Lower lobe of right lung (tissue), 2 donors: Measurements from ENCODE around the gene DLGAP1. TPM values are rescaled to one million over a fixed set of nuclear protein-coding genes. Genes with fewer than 3 reads are reported as not detected.

ENCODE experiments used
- ATAC-seq, 2 donors: fragments of 200-7000 bp; cut with Tn5 transposase; one replicate each; pipeline ENCODE4 v1.9.1; 2020 to 2022; ENCODE audit warnings: mild to moderate bottlenecking in 2 of 2, moderate library complexity in 2 of 2
- DNase-seq: peaks from one replicate; pipeline ENCODE4 v3.0.0-alpha.2; 2020
- H3K27ac ChIP-seq: fragments of 200-600 bp; one replicate; pipeline ENCODE4 v1.8.0; 2022
- H3K27me3 ChIP-seq: fragments of 200-600 bp; one replicate; pipeline ENCODE4 v1.8.0; 2022; ENCODE audit warnings: low read depth
- H3K36me3 ChIP-seq: fragments of 200-600 bp; one replicate; pipeline ENCODE4 v1.8.0; 2022; ENCODE audit warnings: mild to moderate bottlenecking
- H3K4me1 ChIP-seq: fragments of 200-600 bp; one replicate; pipeline ENCODE4 v1.8.0; 2022
- H3K4me3 ChIP-seq: fragments of 200-600 bp; one replicate; pipeline ENCODE4 v1.8.0; 2022; ENCODE audit warnings: mild to moderate bottlenecking
- H3K9me3 ChIP-seq: fragments of 200-600 bp; one replicate; pipeline ENCODE4 v1.8.0; 2022
- intact Hi-C: fragments of 100-400 bp; cut with DNase I; formaldehyde crosslinking; loops from one replicate; pipeline ENCODE4 v1.11.0; 2022
- total RNA-seq: library from RNA; stranded (reverse); fragmentation: NEBNext Ultra II Directional; extraction: Animal tissue kit (Norgen Biotek cat#: 25700); gene quantifications from one replicate; pipeline ENCODE4 v1.2.1, GENCODE V29; 2021
- TF ChIP-seq, protein P1 (sequence below): fragments of 200-600 bp; IDR thresholded peaks from one replicate; pipeline ENCODE4 v1.8.0; 2022; ENCODE audit warnings: antibody characterized with exemption, mild to moderate bottlenecking
- donor health status: DM: no; HTN: yes; CAD: no; lungs with severe emphysema.

The DLGAP1 gene
- total RNA-seq, 1 donor from 2014 or later, result 3.8 TPM

DNA sequence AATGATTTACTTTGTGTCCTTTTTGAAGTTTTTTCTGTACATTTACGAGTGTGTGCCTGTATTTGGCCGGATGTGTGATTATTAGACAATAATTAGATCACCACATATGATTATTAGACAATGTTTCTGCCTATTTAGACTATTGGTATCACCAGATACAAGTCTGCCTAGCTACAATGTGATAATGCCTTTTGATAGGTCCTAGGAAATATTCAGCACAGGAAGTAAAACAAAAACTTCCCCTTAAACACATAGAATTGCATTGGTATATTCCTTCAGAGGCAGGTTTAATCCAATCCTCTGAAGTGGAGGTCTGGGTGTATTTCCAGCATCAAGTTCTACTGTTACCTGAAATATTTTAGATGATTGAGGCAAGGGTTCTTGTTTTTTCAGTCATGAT is 730.0 kb downstream of the DLGAP1 start:
- ATAC-seq (peak; percentile 61 to 64), DNase-seq (no peak)
- H3K9me3 ChIP-seq, result no peaks in the 10 kb centered on the region
- no peaks in the 10 kb centered on the region for H3K36me3 ChIP-seq
- intact Hi-C loops, result no loop called here
- H3K4me3 ChIP-seq, result no peak overlapping the region
- no peak overlapping the region for H3K27ac ChIP-seq
- TF ChIP-seq, protein P1, sequence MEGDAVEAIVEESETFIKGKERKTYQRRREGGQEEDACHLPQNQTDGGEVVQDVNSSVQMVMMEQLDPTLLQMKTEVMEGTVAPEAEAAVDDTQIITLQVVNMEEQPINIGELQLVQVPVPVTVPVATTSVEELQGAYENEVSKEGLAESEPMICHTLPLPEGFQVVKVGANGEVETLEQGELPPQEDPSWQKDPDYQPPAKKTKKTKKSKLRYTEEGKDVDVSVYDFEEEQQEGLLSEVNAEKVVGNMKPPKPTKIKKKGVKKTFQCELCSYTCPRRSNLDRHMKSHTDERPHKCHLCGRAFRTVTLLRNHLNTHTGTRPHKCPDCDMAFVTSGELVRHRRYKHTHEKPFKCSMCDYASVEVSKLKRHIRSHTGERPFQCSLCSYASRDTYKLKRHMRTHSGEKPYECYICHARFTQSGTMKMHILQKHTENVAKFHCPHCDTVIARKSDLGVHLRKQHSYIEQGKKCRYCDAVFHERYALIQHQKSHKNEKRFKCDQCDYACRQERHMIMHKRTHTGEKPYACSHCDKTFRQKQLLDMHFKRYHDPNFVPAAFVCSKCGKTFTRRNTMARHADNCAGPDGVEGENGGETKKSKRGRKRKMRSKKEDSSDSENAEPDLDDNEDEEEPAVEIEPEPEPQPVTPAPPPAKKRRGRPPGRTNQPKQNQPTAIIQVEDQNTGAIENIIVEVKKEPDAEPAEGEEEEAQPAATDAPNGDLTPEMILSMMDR, result no peak
- no peaks in the 10 kb centered on the region for H3K27me3 ChIP-seq
- peaks cover 25% of the 10 kb centered on the region for H3K4me1 ChIP-seq

DNA sequence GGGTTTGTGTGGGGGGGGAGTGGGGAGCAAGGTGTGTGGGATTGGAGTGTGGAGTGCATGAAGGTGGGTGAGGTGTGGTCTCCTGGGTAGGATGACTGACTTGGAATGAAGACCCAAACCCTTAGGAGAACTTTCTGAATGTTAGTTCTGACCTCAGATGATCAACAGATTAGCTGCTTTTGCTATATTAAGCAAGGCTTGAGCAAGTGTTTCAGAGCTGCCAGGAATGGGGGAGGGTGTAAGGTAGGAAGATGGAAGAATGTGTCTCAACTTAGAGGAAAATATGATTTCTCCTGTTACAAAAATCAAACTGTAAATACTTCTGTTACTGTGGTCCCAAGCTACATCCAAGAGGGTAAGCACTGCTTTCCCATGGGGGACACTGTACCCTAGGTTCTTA is 731.6 kb downstream of the DLGAP1 start:
- Histone ChIP-seq H3K4me3 (no peak overlapping the region), H3K36me3 (no peaks in the 10 kb centered on the region), H3K27me3 (no peaks in the 10 kb centered on the region), H3K9me3 (no peaks in the 10 kb centered on the region), H3K27ac (no peak overlapping the region), H3K4me1 (peaks cover 25% of the 10 kb centered on the region)
- DNase-seq (no peak), ATAC-seq (no peak)
- TF ChIP-seq, protein P1, result no peak
- intact Hi-C loops, result no loop called here

DNA sequence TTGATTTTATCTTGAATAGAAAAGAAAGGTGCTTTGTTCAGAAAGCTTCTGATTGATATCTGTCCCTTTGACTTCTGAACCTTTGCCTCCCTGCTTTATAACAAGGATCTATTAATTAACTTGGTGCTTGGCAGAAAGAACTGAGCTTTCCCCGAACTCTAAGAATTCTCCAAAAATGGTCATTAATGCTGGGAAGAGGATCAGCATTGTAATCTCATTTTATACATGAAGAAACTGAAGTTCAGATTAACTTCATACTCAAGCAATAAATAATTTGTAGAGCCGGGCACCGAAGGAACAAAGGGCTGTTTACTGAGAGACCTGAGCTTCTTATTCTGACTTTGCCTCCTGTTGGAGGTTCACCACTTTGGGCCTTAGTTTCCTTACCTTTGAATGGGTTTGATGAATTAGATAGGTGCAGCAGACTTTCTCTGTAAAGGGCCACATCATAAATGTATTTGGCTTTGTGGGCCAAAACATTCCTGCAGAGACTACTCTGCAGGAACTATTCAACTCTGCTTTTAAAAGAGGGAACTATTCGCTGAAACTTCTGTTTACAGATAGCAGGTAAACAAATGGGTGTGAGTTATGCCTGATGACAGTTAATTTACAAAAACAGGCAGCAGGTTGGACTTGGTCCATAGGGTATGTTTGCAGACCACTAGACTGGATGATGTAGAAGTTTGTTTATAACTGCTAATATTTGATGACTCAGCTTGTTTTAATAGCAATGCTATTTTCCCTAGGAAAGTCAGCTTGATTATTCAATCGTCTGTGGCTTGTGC is 732.3 kb downstream of the DLGAP1 start:
- ATAC-seq, result peak in 1 of 2 donors; percentile 25

DNA sequence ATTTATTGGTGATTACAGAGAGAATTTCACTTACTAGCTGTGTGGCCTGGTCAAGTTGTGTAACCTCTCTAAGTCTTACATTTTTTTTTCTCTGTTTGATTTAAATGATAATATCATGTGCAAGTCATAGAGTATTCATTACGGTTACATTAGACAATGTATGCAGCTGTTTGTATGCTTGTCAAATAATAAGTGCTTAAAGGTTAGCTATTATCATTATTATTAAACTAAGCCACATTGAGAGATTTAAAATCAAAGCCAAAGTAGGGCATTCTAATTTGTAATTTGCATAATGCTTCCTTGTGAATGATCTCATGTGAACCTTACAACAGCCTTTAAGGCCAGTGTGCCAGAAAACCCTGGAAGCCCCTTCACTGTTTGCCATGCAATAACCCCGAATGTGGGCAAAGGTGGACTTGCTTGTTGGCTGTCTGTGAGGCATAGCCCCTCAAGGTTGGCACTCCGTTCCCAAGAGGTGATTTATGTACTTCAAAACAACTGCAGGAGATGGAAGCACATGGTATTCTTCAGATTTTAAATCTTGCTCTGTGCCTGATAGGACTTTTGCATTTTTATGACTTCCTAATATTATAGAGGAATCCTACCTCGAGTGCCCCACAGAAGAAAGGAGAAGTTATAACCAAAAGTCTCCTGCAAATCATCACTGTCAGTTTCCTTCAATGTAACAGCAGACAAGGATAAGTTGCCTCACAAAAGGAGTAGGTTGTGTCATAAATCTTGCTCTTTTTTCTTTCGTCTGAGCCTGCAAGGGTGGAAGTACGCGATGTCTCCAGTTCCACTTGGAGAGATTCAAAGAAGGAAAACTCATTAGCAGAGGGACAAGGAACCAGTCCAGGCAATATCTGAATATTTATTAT is 733.1 kb downstream of the DLGAP1 start:
- Histone ChIP-seq H3K9me3 (no peaks in the 10 kb centered on the region), H3K4me1 (peaks cover 25% of the 10 kb centered on the region), H3K27me3 (no peaks in the 10 kb centered on the region), H3K27ac (peak overlapping the region; percentile 39), H3K36me3 (no peaks in the 10 kb centered on the region), H3K4me3 (no peak overlapping the region)
- TF ChIP-seq, protein P1, result no peak
- ATAC-seq, result peak; percentile 66
- intact Hi-C loops, result no loop called here
- no peak for DNase-seq

More for the DNA sequence above, 732.3 kb downstream of the DLGAP1 start:
- Histone ChIP-seq H3K36me3 (no peaks in the 10 kb centered on the region), H3K4me1 (peaks cover 25% of the 10 kb centered on the region), H3K9me3 (no peaks in the 10 kb centered on the region), H3K27me3 (no peaks in the 10 kb centered on the region), H3K27ac (peak overlapping the region; percentile 39), H3K4me3 (no peak overlapping the region)
- intact Hi-C loops, result no loop called here
- TF ChIP-seq, protein P1, result no peak
- DNase-seq, result no peak

DNA sequence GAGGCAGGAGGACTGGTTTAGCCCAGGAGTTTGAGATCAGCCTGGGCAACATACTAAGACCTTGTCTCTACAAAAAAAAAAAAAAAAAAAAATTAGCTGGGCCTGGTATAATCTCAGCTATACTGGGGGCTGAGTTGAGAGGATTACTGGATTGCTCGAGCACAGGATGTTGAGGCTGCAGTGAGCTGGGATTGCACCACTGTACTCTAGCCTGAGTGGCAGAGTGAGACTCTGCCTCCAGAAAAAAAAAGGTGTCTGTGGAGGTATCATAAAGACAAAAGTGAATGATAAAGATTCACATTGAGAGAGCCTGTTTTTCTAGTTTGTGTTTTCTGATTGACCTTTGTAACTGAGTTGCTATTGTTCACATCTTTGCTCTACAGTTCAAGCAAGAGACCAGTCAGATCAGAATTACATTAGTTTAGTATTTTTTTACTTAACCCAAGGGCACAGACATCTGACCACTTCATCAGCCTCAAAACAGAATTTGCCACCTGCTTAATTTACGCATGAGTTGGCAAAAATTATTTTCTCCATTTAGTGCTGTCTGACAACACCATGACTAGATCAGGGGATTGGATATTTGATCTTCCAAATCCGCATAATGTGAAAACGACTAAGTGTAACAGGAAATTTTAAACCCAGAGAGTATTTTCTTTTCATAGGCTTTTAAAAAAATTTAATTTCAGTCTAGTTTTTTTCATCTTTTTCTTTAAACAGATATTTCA is 734.1 kb downstream of the DLGAP1 start:
- no peak for ATAC-seq
- no peaks in the 10 kb centered on the region for H3K27me3 ChIP-seq
- no peaks in the 10 kb centered on the region for H3K36me3 ChIP-seq
- no peak overlapping the region for H3K27ac ChIP-seq
- intact Hi-C loops, result no loop called here
- no peak overlapping the region for H3K4me3 ChIP-seq
- no peak for DNase-seq
- H3K9me3 ChIP-seq, result no peaks in the 10 kb centered on the region
- TF ChIP-seq, protein P1, result no peak
- H3K4me1 ChIP-seq, result peaks cover 25% of the 10 kb centered on the region
